Hematopoietic multipotent progenitor cell treated with erythropoietin and hydrocortisone succinate and interleukin-3 and kit ligand, for 4 days (in vitro differentiated cells): ENCODE measurements around the gene SLC7A6OS.
A peak's percentile ranks its signal among the peaks of the same experiment; 100 is the strongest.

Source experiments
- DNase-seq: peaks from one replicate; pipeline ENCODE4 v3.0.0-alpha.2; 2015

The SLC7A6OS gene

GRCh38 chr16:68275611-68276191 is 35.0 kb downstream of the SLC7A6OS start:
- DNase-seq: peak; percentile 76

GRCh38 chr16:68274441-68274840 is 36.3 kb downstream of the SLC7A6OS start:
- no peak for DNase-seq

- no peak for DNase-seq
These were observed 36.9 kb downstream of the SLC7A6OS start for GRCh38 chr16:68273896-68274295.

GRCh38 chr16:68273459-68273858 is 37.3 kb downstream of the SLC7A6OS start:
- no peak for DNase-seq

GRCh38 chr16:68272507-68273209 is 38.1 kb downstream of the SLC7A6OS start:
- DNase-seq: no peak

- no peak for DNase-seq
These were observed 40.4 kb downstream of the SLC7A6OS start for GRCh38 chr16:68270353-68270752.

GRCh38 chr16:68269793-68270192 is 41.0 kb downstream of the SLC7A6OS start:
- DNase-seq: no peak

GRCh38 chr16:68267612-68268405 is 42.9 kb downstream of the SLC7A6OS start:
- no peak for DNase-seq

- peak; percentile 76 for DNase-seq
These were observed 45.4 kb downstream of the SLC7A6OS start for GRCh38 chr16:68265078-68265920.

GRCh38 chr16:68264128-68265077 is 46.3 kb downstream of the SLC7A6OS start, which contains the start of gene SLC7A6:
Gene SLC7A6 (plus strand): TSS chr16:68264526. CDS start chr16:68274727, 10,201 bp downstream.
- DNase-seq: peak; percentile 90

GRCh38 chr16:68263559-68264127 is 47.1 kb downstream of the SLC7A6OS start:
- no peak for DNase-seq

GRCh38 chr16:68259007-68259825 is 51.5 kb downstream of the SLC7A6OS start:
- DNase-seq: no peak

- DNase-seq: peak; percentile 77
These were observed 52.6 kb downstream of the SLC7A6OS start for GRCh38 chr16:68257906-68258800.

- peak; percentile 87 for DNase-seq
These were observed 53.4 kb downstream of the SLC7A6OS start for GRCh38 chr16:68257251-68257905.

- no peak for DNase-seq
These were observed 55.0 kb downstream of the SLC7A6OS start for GRCh38 chr16:68255712-68256111.

- DNase-seq: no peak
These were observed 57.0 kb downstream of the SLC7A6OS start for GRCh38 chr16:68253721-68254120.

GRCh38 chr16:68252383-68252782 is 58.4 kb downstream of the SLC7A6OS start:
- DNase-seq: no peak

GRCh38 chr16:68251832-68252231 is 58.9 kb downstream of the SLC7A6OS start:
- no peak for DNase-seq

- DNase-seq: no peak
These were observed 59.8 kb downstream of the SLC7A6OS start for GRCh38 chr16:68250951-68251350.
